Neural cell (in vitro differentiated cells): Measurements from ENCODE around the gene SEC23IP. TPM values are rescaled to one million over a fixed set of nuclear protein-coding genes. Genes with fewer than 3 reads are reported as not detected.
A peak's percentile ranks its signal among the peaks of the same experiment; 100 is the strongest.
"Not testable (repeated sequence)": the region's sequence is repeated elsewhere in the genome, so short reads cannot be mapped to it uniquely, and the experiment has no call there.

Experiments
- H2AFZ ChIP-seq: fragments of 200-600, 300-800 bp; sonication (generic), shearing (Covaris generic); 2 replicates; pipeline ENCODE4 v1.6.0; 2014; ENCODE audit warnings: low read depth, mild to moderate bottlenecking, antibody characterized with exemption, low read length, moderate library complexity
- H3F3A ChIP-seq: fragments of 200-600 bp; shearing (Covaris generic); 2 replicates; pipeline ENCODE4 v1.6.1; 2016; ENCODE audit warnings: mild to moderate bottlenecking, moderate library complexity, mixed read lengths, antibody characterized with exemption, low read length; ENCODE audit not compliant: insufficient read depth, poor library complexity, severe bottlenecking
- H3K27ac ChIP-seq: fragments of 200-600, 300-800 bp; sonication (generic), shearing (Covaris generic); 2 replicates; pipeline ENCODE4 v1.5.1; 2014; ENCODE audit warnings: mild to moderate bottlenecking, low read length, moderate library complexity
- H3K27me3 ChIP-seq: fragments of 300-800, 200-600 bp; sonication (generic), shearing (Covaris generic); 2 replicates; pipeline ENCODE4 v1.6.0; 2014; ENCODE audit warnings: mild to moderate bottlenecking, low read depth, low read length, moderate library complexity; ENCODE audit not compliant: insufficient read depth
- H3K36me3 ChIP-seq: fragments of 300-800, 200-600 bp; sonication (generic), shearing (Covaris generic); 2 replicates; pipeline ENCODE4 v1.5.1; 2014; ENCODE audit warnings: mild to moderate bottlenecking, antibody characterized with exemption, low read length, moderate library complexity; ENCODE audit not compliant: insufficient read depth
- H3K4me2 ChIP-seq: fragments of 300-800, 200-600 bp; sonication (generic), shearing (Covaris generic); 2 replicates; pipeline ENCODE4 v1.6.0; 2014; ENCODE audit warnings: mild to moderate bottlenecking, low read length
- H3K4me3 ChIP-seq: fragments of 300-800, 200-600 bp; sonication (generic), shearing (Covaris generic); 2 replicates; pipeline ENCODE4 v1.5.1; 2014; ENCODE audit warnings: mild to moderate bottlenecking, low read length, moderate library complexity
- H3K79me2 ChIP-seq: fragments of 200-600 bp; shearing (Covaris generic); replicated peaks from 2 replicates; pipeline ENCODE4 v1.6.0; 2014; ENCODE audit warnings: mild to moderate bottlenecking, low read length, moderate library complexity; ENCODE audit not compliant: insufficient read depth
- H3K9ac ChIP-seq: fragments of 300-800, 200-600 bp; sonication (generic), shearing (Covaris generic); 2 replicates; pipeline ENCODE4 v1.6.1; 2016; ENCODE audit warnings: mild to moderate bottlenecking, low read length, mixed read lengths
- H3K9me2 ChIP-seq: fragments of 200-600 bp; shearing (Covaris generic); 2 replicates; pipeline ENCODE4 v1.6.1; 2016; ENCODE audit warnings: mild to moderate bottlenecking, low read length, mixed read lengths; ENCODE audit not compliant: insufficient read depth
- H3K9me3 ChIP-seq: fragments of 200-600, 300-800 bp; sonication (generic), shearing (Covaris generic); 2 replicates; pipeline ENCODE4 v1.6.1; 2016; ENCODE audit warnings: mild to moderate bottlenecking, mixed run types, low read length, moderate library complexity, mixed read lengths
- H4K20me1 ChIP-seq: fragments of 200-600 bp; shearing (Covaris generic); 2 replicates; pipeline ENCODE4 v1.6.1; 2016; ENCODE audit warnings: mild to moderate bottlenecking, mixed run types; ENCODE audit not compliant: insufficient read depth
- EP300 ChIP-seq: fragments of 450-650 bp; conservative IDR thresholded peaks from 2 replicates; pipeline ENCODE4 v1.6.1; 2014; ENCODE audit warnings: antibody characterized with exemption, mild to moderate bottlenecking, moderate library complexity; ENCODE audit not compliant: poor library complexity, severe bottlenecking
- MXI1 ChIP-seq: fragments of 450-650 bp; conservative IDR thresholded peaks from 2 replicates; pipeline ENCODE4 v1.6.1; 2014; ENCODE audit warnings: antibody characterized with exemption, mild to moderate bottlenecking; ENCODE audit not compliant: poor library complexity, severe bottlenecking
- POLR2AphosphoS5 ChIP-seq: IDR thresholded peaks from 2 replicates; pipeline ENCODE4 v1.6.1; 2012
- SMC3 ChIP-seq: fragments of 450-650 bp; conservative IDR thresholded peaks from 2 replicates; pipeline ENCODE4 v1.6.1; 2014; ENCODE audit warnings: antibody characterized with exemption, mild to moderate bottlenecking, moderate library complexity; ENCODE audit not compliant: poor library complexity
- TAF1 ChIP-seq: IDR thresholded peaks from 2 replicates; pipeline ENCODE4 v1.6.1; 2012; ENCODE audit warnings: low read depth
- polyA plus RNA-seq: library from polyadenylated mRNA; depleted of rRNA; stranded (reverse); fragments of >200 nt; gene quantifications from 2 replicates; pipeline ENCODE4 v1.2.3, GENCODE V29; 2014
- TF ChIP-seq, protein P1 (sequence below): IDR thresholded peaks from 2 replicates; pipeline ENCODE4 v1.6.1; 2012; ENCODE audit warnings: borderline replicate concordance
- TF ChIP-seq, protein P2 (sequence below): fragments of 450-650 bp; IDR thresholded peaks from 2 replicates; pipeline ENCODE4 v1.5.1; 2014; ENCODE audit warnings: antibody characterized with exemption, mild to moderate bottlenecking, moderate library complexity; ENCODE audit not compliant: poor library complexity, severe bottlenecking

The SEC23IP gene
- polyA plus RNA-seq, 1 donor from 2014 or later, result 13.8 TPM

DNA sequence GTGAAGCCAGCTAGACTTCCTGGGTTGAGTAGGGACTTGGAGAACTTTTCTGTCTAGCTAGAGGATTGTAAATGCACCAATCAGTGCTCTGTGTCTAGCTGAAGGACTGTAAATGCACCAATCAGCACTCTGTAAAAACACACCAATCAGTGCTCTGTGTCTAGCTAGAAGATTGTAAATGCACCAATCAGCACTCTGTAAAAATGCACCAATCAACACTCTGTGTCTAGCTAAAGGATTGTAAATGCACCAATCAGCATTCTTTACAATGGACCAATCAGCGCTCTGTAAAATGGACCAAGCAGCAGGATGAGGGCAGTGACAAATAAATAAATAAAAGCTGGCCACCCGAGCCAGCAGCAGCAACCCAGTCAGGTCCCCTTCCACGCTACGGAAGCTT lies 2.2 kb upstream of the SEC23IP start:
- not testable (repeated sequence) for H3K9ac ChIP-seq, H3K4me2 ChIP-seq, H3K9me3 ChIP-seq, H3F3A ChIP-seq, H3K27me3 ChIP-seq, H3K9me2 ChIP-seq, H3K4me3 ChIP-seq, H2AFZ ChIP-seq, H3K36me3 ChIP-seq, H3K27ac ChIP-seq, H4K20me1 ChIP-seq
- peaks cover 24% of the 10 kb centered on the region for H3K79me2 ChIP-seq

GRCh38 chr10:119891849-119892187 lies 712 bp upstream of the SEC23IP start:
- H3K36me3 ChIP-seq, H3F3A ChIP-seq, H3K9me3 ChIP-seq, H3K27me3 ChIP-seq, H4K20me1 ChIP-seq, H3K9me2 ChIP-seq: not testable (repeated sequence)
- peaks cover 26% of the 10 kb centered on the region for H3K79me2 ChIP-seq
- peak overlapping the region; percentile 56 for H2AFZ ChIP-seq
- H3K4me3 ChIP-seq, result peak overlapping the region; percentile 82
- peak overlapping the region; percentile 69 for H3K27ac ChIP-seq
- peak overlapping the region; percentile 90 for H3K9ac ChIP-seq
- peak overlapping the region; percentile 37 for H3K4me2 ChIP-seq

DNA sequence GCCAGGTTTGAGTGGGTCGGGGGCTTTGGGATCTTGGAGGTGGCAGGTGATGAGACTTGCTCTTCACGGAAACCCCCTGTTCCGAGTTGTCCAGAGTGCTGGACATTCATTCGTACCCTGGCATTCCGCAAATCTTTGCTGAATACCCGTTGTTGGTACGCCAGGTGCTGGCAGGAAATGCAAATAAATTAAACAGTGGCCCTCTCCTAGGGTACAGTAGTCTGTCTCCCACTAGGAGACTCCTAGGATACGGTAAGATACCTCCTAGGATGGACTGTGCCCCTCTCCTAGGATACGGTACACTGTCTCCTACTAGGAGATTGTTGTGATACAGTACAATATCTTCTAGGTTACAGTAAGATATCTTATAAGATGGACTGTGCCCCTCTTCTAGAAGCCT lies 544 bp downstream of the SEC23IP start:
- no peaks in the 10 kb centered on the region for H3K27me3 ChIP-seq
- H3K27ac ChIP-seq, result peak overlapping the region; percentile 69
- H3K9me3 ChIP-seq, result no peaks in the 10 kb centered on the region
- H4K20me1 ChIP-seq, result no peaks in the 10 kb centered on the region
- peak overlapping the region; percentile 82 for H3K4me3 ChIP-seq
- no peaks in the 10 kb centered on the region for H3K36me3 ChIP-seq
- H3K9me2 ChIP-seq, result no peaks in the 10 kb centered on the region
- H3K79me2 ChIP-seq, result peaks cover 26% of the 10 kb centered on the region
- peak overlapping the region; percentile 79 for H3K4me2 ChIP-seq
- H2AFZ ChIP-seq, result peak overlapping the region; percentile 56
- TF ChIP-seq MXI1 (no peak), POLR2AphosphoS5 (no peak), EP300 (no peak), SMC3 (no peak), TAF1 (no peak)
- TF ChIP-seq, protein P1, sequence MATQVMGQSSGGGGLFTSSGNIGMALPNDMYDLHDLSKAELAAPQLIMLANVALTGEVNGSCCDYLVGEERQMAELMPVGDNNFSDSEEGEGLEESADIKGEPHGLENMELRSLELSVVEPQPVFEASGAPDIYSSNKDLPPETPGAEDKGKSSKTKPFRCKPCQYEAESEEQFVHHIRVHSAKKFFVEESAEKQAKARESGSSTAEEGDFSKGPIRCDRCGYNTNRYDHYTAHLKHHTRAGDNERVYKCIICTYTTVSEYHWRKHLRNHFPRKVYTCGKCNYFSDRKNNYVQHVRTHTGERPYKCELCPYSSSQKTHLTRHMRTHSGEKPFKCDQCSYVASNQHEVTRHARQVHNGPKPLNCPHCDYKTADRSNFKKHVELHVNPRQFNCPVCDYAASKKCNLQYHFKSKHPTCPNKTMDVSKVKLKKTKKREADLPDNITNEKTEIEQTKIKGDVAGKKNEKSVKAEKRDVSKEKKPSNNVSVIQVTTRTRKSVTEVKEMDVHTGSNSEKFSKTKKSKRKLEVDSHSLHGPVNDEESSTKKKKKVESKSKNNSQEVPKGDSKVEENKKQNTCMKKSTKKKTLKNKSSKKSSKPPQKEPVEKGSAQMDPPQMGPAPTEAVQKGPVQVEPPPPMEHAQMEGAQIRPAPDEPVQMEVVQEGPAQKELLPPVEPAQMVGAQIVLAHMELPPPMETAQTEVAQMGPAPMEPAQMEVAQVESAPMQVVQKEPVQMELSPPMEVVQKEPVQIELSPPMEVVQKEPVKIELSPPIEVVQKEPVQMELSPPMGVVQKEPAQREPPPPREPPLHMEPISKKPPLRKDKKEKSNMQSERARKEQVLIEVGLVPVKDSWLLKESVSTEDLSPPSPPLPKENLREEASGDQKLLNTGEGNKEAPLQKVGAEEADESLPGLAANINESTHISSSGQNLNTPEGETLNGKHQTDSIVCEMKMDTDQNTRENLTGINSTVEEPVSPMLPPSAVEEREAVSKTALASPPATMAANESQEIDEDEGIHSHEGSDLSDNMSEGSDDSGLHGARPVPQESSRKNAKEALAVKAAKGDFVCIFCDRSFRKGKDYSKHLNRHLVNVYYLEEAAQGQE, result no peak
- TF ChIP-seq, protein P2, sequence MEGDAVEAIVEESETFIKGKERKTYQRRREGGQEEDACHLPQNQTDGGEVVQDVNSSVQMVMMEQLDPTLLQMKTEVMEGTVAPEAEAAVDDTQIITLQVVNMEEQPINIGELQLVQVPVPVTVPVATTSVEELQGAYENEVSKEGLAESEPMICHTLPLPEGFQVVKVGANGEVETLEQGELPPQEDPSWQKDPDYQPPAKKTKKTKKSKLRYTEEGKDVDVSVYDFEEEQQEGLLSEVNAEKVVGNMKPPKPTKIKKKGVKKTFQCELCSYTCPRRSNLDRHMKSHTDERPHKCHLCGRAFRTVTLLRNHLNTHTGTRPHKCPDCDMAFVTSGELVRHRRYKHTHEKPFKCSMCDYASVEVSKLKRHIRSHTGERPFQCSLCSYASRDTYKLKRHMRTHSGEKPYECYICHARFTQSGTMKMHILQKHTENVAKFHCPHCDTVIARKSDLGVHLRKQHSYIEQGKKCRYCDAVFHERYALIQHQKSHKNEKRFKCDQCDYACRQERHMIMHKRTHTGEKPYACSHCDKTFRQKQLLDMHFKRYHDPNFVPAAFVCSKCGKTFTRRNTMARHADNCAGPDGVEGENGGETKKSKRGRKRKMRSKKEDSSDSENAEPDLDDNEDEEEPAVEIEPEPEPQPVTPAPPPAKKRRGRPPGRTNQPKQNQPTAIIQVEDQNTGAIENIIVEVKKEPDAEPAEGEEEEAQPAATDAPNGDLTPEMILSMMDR, result no peak
- peak overlapping the region; percentile 90 for H3K9ac ChIP-seq
- H3F3A ChIP-seq, result no peaks in the 10 kb centered on the region
